LoVo (cell line): Measurements from ENCODE around the gene TMEM220.
"Not testable (repeated sequence)": the region's sequence is repeated elsewhere in the genome, so short reads cannot be mapped to it uniquely, and the experiment has no call there.

Experiments used
- DNase-seq: peaks from one replicate; pipeline ENCODE4 v3.0.0-alpha.2; 2016; ENCODE audit warnings: low spot score

TMEM220 gene

GRCh38 chr17:10754861-10755591 is 25.2 kb upstream of the TMEM220 start:
- no peak for DNase-seq

DNA sequence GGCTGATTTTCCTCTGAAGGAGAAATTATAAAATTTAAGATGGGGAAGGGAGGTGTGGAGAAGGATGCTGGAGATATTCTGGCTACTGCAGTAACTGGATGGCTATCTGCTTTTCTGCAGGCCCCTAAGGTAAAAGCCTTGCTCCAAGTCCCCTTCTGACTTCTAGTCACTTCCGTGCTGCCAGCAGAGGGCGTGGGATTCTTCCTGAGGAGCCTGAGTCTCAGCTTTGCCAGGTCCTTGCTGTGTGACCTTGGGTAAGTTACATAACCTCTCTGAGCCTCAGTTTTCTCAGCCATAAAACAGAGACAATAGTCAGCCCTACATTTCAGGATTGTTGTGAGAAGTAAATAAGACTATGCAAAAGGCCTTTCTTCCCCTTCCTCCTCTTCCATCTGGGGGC is 24.3 kb upstream of the TMEM220 start:
- peak; percentile 23 for DNase-seq

GRCh38 chr17:10752696-10753095 is 22.9 kb upstream of the TMEM220 start:
- DNase-seq: peak; percentile 20

DNA sequence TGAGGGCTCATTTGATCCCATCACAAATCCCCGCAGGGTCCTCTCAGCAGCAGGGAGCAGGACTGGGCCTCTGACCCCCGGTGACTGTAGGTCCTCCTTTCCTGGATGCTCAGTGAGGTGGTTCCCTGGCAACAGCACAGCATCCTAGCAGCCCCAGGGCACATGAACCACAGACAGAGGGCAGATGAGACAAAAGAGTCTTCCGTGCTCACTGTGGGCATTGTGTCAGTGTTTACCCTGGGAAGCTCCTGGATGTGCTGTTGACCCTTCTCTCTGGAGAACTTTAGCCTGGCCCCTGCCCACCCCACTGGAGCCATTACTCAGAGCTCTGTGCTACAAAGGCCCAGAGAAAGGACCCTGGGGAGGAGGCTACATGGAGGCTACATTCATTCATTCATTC is 21.7 kb upstream of the TMEM220 start:
- no peak for DNase-seq

DNA sequence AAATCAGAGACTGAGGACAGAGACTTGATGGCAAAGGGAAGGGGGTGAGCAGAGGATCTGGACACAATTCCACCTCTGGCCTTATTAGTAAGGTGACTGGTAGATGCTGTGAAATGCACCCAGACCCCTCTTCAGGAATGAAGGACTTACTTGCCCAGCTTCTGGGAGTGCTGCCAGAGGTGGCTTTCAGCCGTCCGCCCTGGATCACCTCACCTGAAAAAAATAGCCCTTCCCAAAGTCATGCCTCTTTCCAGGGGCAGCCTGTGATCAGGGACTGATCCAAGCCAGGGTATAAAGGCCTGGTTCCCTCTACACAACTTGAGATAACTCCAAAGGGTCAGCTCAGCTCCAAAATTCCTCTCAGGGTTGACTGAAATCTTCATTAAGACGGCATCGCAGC is 20.4 kb upstream of the TMEM220 start:
- DNase-seq: no peak

DNA sequence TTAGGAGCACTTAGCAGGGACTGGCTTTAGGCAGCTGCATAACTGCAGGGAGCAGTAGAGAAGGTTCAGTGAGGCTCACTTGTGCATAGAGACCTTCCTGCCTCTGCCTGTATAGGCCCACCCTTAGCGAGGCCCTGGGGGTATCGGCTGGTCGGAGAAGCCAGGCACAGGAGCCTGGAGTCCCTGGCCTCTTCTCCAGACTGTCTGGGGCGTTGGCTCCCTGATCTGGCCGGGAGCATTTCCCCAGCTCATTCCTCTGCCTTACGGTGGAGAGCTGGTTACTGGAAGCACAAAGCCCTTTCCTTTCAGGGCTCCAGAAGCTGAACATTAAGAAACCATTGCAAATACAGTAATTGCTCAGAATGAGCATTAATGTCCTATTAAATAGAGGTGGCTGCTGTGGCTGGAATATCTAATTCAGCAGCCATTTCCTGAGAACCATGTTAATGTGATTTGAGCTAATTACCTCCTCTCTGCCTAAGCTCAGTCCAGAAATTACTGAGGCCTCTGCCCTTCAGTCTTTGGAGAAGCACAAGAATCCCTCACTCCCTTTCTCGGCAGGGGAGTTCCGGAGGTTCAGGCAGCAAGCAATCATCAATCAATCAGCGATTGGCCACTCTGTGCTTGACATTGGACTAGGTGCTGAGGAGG is 18.8 kb upstream of the TMEM220 start:
- no peak for DNase-seq

DNA sequence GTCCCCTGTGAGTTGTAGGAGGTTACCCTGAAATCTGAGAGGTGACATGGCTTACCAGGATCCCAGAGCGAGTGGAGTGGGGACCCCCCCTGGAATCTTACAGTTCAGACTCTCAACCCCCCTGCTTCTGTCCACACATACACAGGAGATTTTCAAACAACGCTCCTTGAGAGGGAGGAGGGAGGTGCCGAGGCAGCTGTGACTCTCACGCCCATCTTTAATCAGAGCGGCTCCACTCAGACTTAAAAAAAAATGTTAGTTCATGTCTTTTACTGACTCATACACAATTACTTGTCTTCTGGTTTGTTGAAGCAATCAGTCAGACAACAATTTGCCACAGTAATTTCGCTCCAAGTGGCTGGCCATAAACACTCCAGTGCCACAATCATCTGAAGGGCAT is 15.4 kb upstream of the TMEM220 start:
- DNase-seq: peak; percentile 22

- no peak for DNase-seq
Measured at GRCh38 chr17:10744501-10745000, 14.7 kb upstream of the TMEM220 start.

DNA sequence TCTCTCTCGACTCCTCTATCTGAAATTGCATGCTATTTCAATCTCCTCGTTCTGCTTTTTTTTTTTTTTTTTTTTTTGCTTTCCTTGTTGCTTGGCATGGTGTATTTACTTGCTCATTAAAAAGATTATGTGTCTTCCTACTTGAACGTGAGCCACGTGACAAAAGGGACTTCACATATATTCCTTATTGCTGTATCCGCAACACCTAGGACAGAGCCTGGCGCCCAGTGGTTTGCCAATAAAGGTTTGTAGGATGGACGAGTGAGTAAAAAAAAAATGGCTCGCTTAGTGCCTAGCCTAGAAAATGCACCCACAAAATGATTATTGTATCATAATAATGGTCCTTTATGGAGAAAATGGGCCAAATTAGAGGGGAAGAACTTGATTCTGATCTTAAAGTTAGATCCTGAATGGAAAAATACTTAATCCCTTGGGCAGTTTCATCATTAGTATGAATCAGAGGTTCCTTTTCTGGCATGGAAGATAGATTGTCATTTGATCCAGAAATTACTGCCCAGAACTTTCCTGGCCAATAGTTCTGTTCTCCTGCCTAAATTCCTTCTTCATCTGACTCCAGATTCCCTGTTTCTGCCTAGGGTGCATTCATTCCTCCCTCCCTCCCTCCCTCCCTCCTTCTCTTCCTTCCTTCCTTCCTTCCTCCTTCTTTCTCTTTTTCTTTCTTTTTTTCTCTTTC is 13.6 kb upstream of the TMEM220 start:
- no peak for DNase-seq

- DNase-seq: no peak
Measured at GRCh38 chr17:10742431-10742830, 12.6 kb upstream of the TMEM220 start.

GRCh38 chr17:10741416-10742135 is 11.8 kb upstream of the TMEM220 start:
- DNase-seq: no peak

- DNase-seq: no peak
Measured at GRCh38 chr17:10739386-10739785, 9.6 kb upstream of the TMEM220 start.

- DNase-seq: no peak
Measured at GRCh38 chr17:10738521-10739258, 8.9 kb upstream of the TMEM220 start.

- DNase-seq: no peak
Measured at GRCh38 chr17:10737736-10738135, 7.9 kb upstream of the TMEM220 start.

DNA sequence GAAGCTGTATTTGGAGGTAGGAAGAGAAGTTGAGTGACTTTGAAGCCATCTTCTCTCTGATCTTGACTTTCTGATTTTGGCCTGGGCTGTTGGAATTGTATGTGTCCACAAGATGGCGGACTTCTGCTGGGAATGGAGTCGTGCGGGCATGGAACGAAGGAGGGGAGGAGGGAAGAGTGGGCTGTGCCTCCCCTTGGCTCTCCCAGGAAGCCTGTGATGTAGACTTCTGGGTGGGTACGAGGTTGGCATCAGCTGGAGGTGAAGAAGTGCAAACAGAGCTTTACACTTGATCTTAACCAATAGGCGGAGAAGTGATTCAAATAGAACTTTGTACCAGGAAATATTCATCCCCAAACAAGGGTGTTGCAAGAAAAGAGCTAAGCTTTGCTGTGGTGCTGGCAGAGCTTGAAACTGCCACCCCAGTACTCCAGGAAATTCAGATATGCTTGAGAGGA is 7.4 kb upstream of the TMEM220 start:
- DNase-seq: peak; percentile 87

- DNase-seq: no peak
Measured at GRCh38 chr17:10735821-10736220, 6.0 kb upstream of the TMEM220 start.

DNA sequence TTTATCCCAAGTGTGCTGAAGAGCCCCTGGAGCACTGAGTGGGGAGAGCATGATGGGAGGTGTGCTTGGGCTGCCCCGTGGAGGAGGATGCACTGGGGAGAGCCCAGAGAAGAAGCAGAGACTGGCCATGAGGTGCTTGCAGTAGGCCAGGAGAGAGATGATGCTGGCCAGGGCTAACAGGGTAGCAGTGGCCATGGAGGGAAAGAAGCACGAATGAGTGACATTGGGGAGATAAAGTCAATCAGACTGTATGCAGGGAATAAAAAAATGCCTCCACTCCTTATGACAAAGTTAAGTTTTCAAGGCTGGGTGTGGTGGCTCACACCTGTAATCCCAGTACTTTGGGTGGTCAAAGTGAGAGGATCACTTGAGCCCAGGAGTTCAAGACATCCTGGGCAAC is 5.4 kb upstream of the TMEM220 start:
- DNase-seq: no peak

GRCh38 chr17:10733666-10734065 is 3.8 kb upstream of the TMEM220 start:
- no peak for DNase-seq

- DNase-seq: not testable (repeated sequence)
Measured at GRCh38 chr17:10732121-10732520, 2.3 kb upstream of the TMEM220 start.

GRCh38 chr17:10731408-10731879 is 1.6 kb upstream of the TMEM220 start:
- no peak for DNase-seq

- not testable (repeated sequence) for DNase-seq
Measured at GRCh38 chr17:10730247-10730646, 424 bp upstream of the TMEM220 start.
